GM19463 (cell line): ENCODE results near the gene BBIP1.

Source experiments
- ATAC-seq: cut with Tn5 transposase; IDR thresholded peaks from one replicate; pipeline ENCODE4 v1.9.1; 2021; ENCODE audit warnings: mild to moderate bottlenecking, moderate library complexity; ENCODE audit not compliant: unreplicated experiment

BBIP1 gene

GRCh38 chr10:110918643-110919348 is at the start of gene BBIP1:
TSS of gene BBIP1 (minus strand) at chr10:110919180. CDS start at chr10:110918157, 1,023 bp downstream.
- ATAC-seq: peak; percentile 79

GRCh38 chr10:110967645-110968044 is 48.7 kb upstream of the BBIP1 start:
- peak; percentile 65 for ATAC-seq

GRCh38 chr10:110967009-110967630 is 48.1 kb upstream of the BBIP1 start:
- ATAC-seq: no peak

- no peak for ATAC-seq
These were observed 47.2 kb upstream of the BBIP1 start for GRCh38 chr10:110966146-110966545.

GRCh38 chr10:110965216-110965615 is 46.2 kb upstream of the BBIP1 start:
- ATAC-seq: no peak

GRCh38 chr10:110964681-110965080 is 45.7 kb upstream of the BBIP1 start:
- no peak for ATAC-seq

- no peak for ATAC-seq
These were observed 44.2 kb upstream of the BBIP1 start for GRCh38 chr10:110963162-110963561.

- peak; percentile 50 for ATAC-seq
These were observed 43.5 kb upstream of the BBIP1 start for GRCh38 chr10:110962443-110962842.

GRCh38 chr10:110960333-110960712 is 41.3 kb upstream of the BBIP1 start:
- no peak for ATAC-seq

GRCh38 chr10:110959379-110960332 is 40.7 kb upstream of the BBIP1 start:
- ATAC-seq: no peak

- no peak for ATAC-seq
These were observed 38.6 kb upstream of the BBIP1 start for GRCh38 chr10:110957606-110958005.

GRCh38 chr10:110951381-110951780 is 32.4 kb upstream of the BBIP1 start:
- no peak for ATAC-seq

GRCh38 chr10:110947061-110947595 is 28.1 kb upstream of the BBIP1 start:
- ATAC-seq: no peak

- ATAC-seq: no peak
These were observed 27.5 kb upstream of the BBIP1 start for GRCh38 chr10:110946496-110946895.

- ATAC-seq: no peak
These were observed 25.9 kb upstream of the BBIP1 start for GRCh38 chr10:110944792-110945396.

GRCh38 chr10:110939419-110939818 is 20.4 kb upstream of the BBIP1 start:
- ATAC-seq: no peak

GRCh38 chr10:110936757-110937156 is 17.8 kb upstream of the BBIP1 start:
- no peak for ATAC-seq

GRCh38 chr10:110932505-110933180 is 13.7 kb upstream of the BBIP1 start:
- no peak for ATAC-seq

- ATAC-seq: no peak
These were observed 12.9 kb upstream of the BBIP1 start for GRCh38 chr10:110931769-110932381.

GRCh38 chr10:110927461-110927860 is 8.5 kb upstream of the BBIP1 start:
- ATAC-seq: no peak
